ENCODE measurements around the gene LASP1NB.

Gene LASP1NB

GRCh38 chr17:38893113-38893512 lies 32.3 kb upstream of the LASP1NB start:
- no peak for TF ChIP-seq CTCF (conservative IDR thresholded peaks at IDR 0.05)
- no peak for DNase-seq (ENCODE audit: low read depth, low spot score)
- H3K27ac Mint-ChIP-seq (ENCODE audit: unreplicated experiment) = no peak overlapping the region
- H3K27me3 Mint-ChIP-seq (ENCODE audit: low read depth) = no peaks in the 10 kb centered on the region
- H3K4me1 Mint-ChIP-seq = peaks cover 25% of the 10 kb centered on the region
- no peaks in the 10 kb centered on the region for H3K9me3 Mint-ChIP-seq
- no peak overlapping the region for H3K4me3 Mint-ChIP-seq
- no peaks in the 10 kb centered on the region for H3K36me3 Mint-ChIP-seq (ENCODE audit: low read depth)

- Mint-ChIP-seq H3K27me3 (ENCODE audit: low read depth) (no peaks in the 10 kb centered on the region), H3K36me3 (ENCODE audit: low read depth) (no peaks in the 10 kb centered on the region), H3K27ac (ENCODE audit: unreplicated experiment) (no peak overlapping the region), H3K9me3 (no peaks in the 10 kb centered on the region), H3K4me1 (peaks cover 30% of the 10 kb centered on the region), H3K4me3 (no peak overlapping the region)
- no peak for TF ChIP-seq CTCF (conservative IDR thresholded peaks at IDR 0.05)
- no peak for DNase-seq (ENCODE audit: low read depth, low spot score)
Measured at GRCh38 chr17:38893607-38894006, 31.8 kb upstream of the LASP1NB start.

DNA sequence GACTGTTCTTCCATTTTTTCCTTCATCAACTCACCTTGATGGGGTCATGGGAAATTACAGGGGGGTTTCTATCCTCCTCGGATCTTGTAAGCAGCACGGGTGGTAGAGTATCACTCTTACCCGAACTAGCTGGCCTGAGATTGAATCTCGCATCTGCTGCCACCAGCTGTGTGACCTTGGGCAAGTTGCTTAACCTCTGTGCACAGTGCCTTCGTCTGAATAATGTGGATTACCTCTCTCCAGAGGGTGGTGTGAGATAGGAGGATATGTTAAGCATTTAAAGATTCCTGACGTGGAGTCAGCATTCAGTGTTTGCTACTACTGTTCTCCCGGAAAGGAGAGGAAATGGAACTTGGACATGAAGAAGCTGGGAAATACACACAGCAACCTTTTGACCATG lies 31.1 kb upstream of the LASP1NB start:
- no peaks in the 10 kb centered on the region for H3K9me3 Mint-ChIP-seq
- H3K4me1 Mint-ChIP-seq = peaks cover 37% of the 10 kb centered on the region
- TF ChIP-seq CTCF (conservative IDR thresholded peaks at IDR 0.05) = no peak
- no peak for DNase-seq (ENCODE audit: low read depth, low spot score)
- no peak overlapping the region for H3K27ac Mint-ChIP-seq (ENCODE audit: unreplicated experiment)
- no peaks in the 10 kb centered on the region for H3K36me3 Mint-ChIP-seq (ENCODE audit: low read depth)
- no peak overlapping the region for H3K4me3 Mint-ChIP-seq
- H3K27me3 Mint-ChIP-seq (ENCODE audit: low read depth) = no peaks in the 10 kb centered on the region

DNA sequence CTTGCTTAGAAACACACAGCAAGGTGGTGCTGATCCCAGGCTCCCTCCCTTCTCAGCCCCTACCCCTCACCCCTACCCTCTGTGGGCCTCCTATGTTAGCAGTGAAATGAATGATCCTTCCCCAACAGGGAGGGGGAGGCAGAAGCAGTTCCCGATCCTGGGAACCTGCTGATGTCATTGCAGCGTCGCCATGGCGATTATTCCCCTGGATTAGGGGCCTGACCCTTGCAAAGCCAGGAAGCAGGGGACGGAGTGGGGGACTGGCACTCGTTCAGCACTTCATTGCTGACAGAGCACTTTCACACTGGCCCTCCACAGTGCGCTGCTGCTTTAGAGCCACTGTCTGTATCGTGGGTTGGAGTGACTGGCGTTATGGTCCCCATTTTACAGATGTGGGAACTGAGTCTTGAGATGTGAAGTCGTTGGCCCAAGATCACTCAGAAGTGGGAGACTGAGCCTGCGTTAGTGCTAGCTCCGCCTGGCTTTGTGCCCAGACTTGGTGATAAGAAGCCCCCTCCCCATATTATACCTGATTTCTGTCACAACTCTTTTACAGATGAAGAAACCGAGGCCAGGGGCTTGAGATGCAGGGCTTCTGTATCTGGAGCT lies 29.0 kb upstream of the LASP1NB start:
- no peak for DNase-seq (ENCODE audit: low read depth, low spot score)
- H3K27me3 Mint-ChIP-seq (ENCODE audit: low read depth) = no peaks in the 10 kb centered on the region
- no peak for TF ChIP-seq CTCF (conservative IDR thresholded peaks at IDR 0.05)
- H3K27ac Mint-ChIP-seq (ENCODE audit: unreplicated experiment) = no peak overlapping the region
- no peaks in the 10 kb centered on the region for H3K36me3 Mint-ChIP-seq (ENCODE audit: low read depth)
- no peak overlapping the region for H3K4me3 Mint-ChIP-seq
- H3K4me1 Mint-ChIP-seq = peaks cover 51% of the 10 kb centered on the region
- H3K9me3 Mint-ChIP-seq = no peaks in the 10 kb centered on the region

DNA sequence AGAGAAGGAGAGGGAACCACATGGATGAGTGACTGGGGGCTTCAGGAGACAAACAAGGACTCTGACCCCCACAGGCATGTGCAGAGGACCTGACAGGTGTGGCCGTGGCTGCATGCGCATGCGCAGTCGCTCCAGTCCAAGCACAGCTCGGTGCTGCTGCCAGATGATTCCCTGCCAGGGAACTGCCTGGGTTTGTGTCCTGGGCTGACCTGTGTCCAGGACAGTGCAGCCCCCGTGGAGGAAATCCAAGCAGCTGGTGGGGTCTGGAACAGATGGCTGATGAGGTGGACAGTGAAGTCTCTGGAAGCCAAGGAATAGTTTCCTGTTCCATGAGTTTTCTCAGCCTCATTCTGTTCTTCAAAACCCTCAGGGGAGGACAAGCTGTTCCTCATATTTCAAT lies 28.2 kb upstream of the LASP1NB start:
- Mint-ChIP-seq H3K9me3 (no peaks in the 10 kb centered on the region), H3K27me3 (ENCODE audit: low read depth) (no peaks in the 10 kb centered on the region), H3K36me3 (ENCODE audit: low read depth) (no peaks in the 10 kb centered on the region), H3K27ac (ENCODE audit: unreplicated experiment) (no peak overlapping the region), H3K4me3 (no peak overlapping the region), H3K4me1 (peaks cover 51% of the 10 kb centered on the region)
- no peak for DNase-seq (ENCODE audit: low read depth, low spot score)
- no peak for TF ChIP-seq CTCF (conservative IDR thresholded peaks at IDR 0.05)
